HG03439 (cell line): ENCODE measurements around the gene BCL2.

ENCODE experiments used
- ATAC-seq: cut with Tn5 transposase; IDR thresholded peaks from one replicate; pipeline ENCODE4 v1.9.1; 2021; ENCODE audit warnings: mild to moderate bottlenecking, moderate library complexity; ENCODE audit not compliant: unreplicated experiment

Gene BCL2

GRCh38 chr18:63099091-63099840, 220.3 kb downstream of the BCL2 start:
- no peak for ATAC-seq

GRCh38 chr18:63098018-63098981, 221.3 kb downstream of the BCL2 start:
- peak; percentile 57 for ATAC-seq

DNA sequence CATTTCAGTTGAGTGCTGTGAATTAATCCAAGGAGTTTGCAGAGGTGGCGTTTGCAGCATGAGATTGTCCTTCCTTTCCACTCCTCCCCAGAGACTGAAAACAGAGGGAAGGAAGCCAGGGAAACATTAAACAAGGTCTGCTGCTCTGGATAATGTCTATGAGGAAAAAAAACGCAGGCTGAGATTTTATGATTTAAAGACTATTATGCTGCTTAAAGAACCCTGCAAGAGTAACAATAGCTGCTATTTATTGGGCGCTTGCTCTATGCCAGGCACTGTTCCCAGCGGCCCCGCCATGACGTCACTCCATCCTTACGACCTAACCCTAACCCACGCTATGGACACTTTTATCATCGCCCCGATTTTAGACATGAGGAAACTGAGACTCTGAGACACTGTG, 222.4 kb downstream of the BCL2 start:
- ATAC-seq: no peak

- ATAC-seq: no peak
Measured at GRCh38 chr18:63096327-63096874, 223.2 kb downstream of the BCL2 start.

GRCh38 chr18:63095768-63096167, 223.8 kb downstream of the BCL2 start:
- ATAC-seq: no peak

GRCh38 chr18:63091671-63092364, 227.8 kb downstream of the BCL2 start:
- no peak for ATAC-seq

GRCh38 chr18:63090334-63090733, 229.2 kb downstream of the BCL2 start:
- no peak for ATAC-seq

DNA sequence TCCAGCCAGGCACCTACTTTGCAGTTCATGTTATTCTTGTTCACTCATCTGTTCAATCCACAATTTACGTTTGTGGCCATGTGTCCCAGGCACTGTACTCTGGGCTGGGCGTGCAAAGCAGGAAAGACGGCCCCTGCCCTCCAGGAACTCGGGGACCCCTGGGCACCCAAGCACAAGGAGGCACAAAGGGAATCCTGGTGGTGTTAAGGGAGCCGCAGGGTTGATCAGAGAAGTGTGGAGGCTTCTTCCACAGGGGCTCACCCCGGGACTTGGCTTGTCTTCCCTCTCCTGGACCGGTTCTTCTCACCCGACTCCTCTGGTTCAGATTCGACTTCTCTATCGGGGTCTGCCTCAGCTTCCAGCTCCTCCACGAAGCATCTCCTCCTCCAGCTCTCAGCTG, 230.5 kb downstream of the BCL2 start:
- ATAC-seq: no peak

DNA sequence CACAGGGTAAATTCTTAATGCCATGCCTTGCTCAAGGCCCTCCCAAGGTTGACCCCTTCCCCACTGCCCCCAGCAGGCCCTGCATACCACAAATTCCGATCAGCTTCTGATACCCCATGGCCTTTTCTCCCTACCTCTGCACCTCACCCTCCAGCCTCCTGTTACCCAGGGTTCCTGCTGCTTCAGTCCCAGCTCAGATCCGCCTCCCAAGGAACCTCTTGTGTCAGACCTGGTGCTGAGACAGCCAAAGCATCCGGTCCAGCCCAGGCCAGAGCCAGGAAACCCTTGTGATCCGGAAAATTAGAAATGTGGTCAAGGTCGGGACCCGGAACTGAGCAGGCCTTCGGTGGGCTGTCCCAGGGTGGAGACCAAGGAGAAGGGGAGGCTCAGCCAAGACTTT, 231.3 kb downstream of the BCL2 start:
- no peak for ATAC-seq

DNA sequence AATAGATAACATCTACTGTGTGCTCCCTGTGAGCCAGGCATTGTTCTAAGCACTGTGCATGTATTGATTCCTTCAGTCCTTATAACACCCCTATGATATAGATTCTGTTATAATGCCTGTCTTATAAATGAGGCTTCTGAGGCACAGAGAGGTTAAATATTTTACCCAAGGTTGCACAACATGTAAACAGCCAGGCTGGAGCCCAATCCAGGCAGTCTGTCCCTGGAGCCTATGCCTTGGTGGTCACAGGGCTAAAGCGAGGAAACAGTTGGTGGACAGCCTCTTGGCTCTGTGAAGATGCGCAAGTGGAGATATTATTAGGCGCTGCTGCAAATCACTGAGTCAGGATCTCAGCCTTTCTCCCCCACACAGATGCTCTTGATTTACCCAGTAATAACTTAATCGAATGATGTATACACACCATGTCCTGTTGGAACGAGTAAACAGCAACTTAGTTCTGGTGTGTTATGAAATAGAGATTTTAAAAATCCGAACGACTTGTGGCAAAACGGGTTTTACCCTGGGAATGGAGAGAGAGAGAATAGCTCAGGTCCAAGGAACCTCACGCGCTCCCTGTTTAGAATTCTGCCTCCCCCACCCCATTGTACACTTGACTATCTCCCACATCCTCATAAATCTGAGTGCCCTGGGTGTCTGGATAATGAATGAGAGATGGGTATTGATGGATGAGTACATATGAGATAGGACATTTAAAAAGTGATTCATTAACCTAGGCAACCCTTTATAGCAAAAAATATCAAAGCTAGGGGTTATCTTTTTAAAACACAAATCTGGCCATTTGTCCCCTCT, 231.9 kb downstream of the BCL2 start:
- no peak for ATAC-seq

DNA sequence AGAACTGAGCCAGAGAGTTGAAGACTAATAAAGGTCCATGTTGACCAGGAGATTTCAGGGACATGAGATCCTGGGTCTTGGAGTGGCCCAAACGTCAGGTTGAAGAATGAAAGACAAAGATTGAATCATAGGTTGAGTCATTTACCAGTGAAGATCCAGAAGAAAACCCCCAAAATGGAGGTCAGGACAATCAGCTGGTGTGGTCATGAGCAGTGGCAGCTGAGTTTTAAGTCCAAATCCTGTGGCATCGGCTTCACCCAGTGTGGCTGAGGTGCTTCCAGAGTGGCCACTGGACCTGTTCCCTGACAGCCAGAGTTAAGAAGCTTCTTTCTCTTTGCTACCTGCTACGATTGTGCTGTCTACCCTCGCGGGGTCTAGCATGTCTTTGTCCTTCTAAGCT, 234.0 kb downstream of the BCL2 start:
- ATAC-seq: no peak

- ATAC-seq: no peak
Measured at GRCh38 chr18:63084219-63084618, 235.3 kb downstream of the BCL2 start.

DNA sequence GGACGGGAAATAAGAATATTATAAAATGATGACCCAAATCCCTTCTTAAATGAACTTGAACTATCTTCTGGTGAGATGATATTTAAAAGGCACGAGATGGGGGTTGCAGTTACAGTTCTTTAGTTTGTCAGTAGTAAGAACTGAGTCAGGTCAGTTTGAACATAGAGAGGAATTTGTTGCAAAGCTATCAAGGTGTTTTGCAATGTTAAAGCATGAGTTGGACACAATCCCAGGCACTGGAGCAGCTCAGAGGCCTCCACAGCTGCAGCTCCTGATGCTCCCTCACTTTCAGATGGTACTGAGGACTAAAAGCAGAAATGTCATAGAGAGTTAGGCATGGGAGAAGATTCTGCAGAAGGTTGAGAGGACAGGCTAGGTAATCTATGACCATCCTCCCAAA, 236.0 kb downstream of the BCL2 start:
- ATAC-seq: no peak

DNA sequence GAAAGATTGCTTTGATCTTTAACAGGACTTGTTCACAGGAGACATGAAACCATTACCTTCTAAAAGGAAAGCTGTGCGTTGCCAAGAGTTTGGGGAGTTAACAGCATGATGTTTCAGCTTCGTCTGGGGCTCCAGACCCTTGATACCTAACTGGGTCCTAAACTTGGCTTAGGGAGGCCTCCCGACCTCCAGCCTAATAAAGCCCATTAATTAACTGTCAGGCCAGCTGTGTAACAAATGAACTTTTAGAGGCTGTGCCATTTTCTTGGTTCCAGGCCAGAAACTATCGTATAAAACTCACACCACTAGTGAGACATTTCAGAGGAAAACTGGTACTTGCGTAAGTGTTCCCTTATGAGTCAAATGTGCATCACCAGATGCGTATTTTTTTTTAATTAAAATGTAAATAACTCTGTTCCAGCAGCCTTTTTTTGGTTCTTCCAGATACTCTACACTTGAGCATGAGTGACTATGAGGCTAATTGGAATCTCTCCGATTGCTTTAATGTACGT, 236.5 kb downstream of the BCL2 start:
- no peak for ATAC-seq

DNA sequence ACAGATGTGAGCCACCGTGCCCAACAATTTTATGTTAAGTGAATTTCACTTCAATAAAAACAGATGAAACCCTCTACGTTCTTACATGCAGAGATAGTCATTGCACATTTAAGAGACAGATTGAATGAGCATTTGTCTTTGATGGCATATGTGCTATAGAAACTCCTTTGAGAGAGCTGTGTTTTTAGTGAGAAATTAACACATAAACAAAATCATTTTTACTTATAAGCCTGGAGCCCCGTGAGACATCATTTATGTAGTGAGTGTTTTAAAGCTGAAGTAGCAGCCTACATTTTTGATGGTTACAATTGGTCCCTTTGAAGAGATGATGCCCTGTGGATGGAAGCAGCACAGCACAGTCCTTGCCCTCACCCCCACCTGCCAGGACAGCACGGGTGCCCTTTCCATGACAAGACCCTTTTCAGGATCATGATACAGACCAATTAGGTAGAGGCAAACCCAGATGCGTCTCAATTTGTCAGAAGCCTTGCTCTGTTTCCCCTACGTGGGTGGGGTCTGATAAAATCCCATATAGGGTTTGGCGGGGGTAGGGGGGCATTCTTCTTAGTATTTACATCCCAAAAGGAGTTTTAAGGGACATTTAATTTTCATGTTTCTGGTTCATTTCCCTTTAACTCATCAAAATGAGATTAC, 237.1 kb downstream of the BCL2 start:
- no peak for ATAC-seq

- peak; percentile 43 for ATAC-seq
Measured at GRCh38 chr18:63079114-63079513, 240.5 kb downstream of the BCL2 start.

GRCh38 chr18:63078471-63078870, 241.1 kb downstream of the BCL2 start:
- peak; percentile 89 for ATAC-seq

GRCh38 chr18:63074981-63075404, 244.6 kb downstream of the BCL2 start:
- no peak for ATAC-seq

GRCh38 chr18:63073481-63073880, 246.1 kb downstream of the BCL2 start:
- ATAC-seq: no peak
